Measurements from ENCODE around the gene SDHA. TPM values are rescaled to one million over a fixed set of nuclear protein-coding genes. Genes with fewer than 3 reads are reported as not detected.

Gene SDHA
- total and polyA plus RNA-seq, 9 donors, result 69.6 to 169 (median 103) TPM

- DNase-seq, result peak in 1 of 5 donors; percentile 21
- Histone ChIP-seq H3K27ac (no peak overlapping the region), H3K4me3 (no peak overlapping the region), H3K9me3 (no peaks in the 10 kb centered on the region), H3K4me1 (ENCODE audit: insufficient read depth) (peaks cover 5% of the 10 kb centered on the region), H3K36me3 (no peaks in the 10 kb centered on the region), H3K27me3 (no peaks in the 10 kb centered on the region)
- 83 to 87% (median 84%) methylated on average over 27 to 28 of the region's 28 CpGs for WGBS, 3 donors
- TF ChIP-seq CTCF (IDR thresholded peaks at IDR 0.05), result no peak
- no peak for TF ChIP-seq POLR2A (IDR thresholded peaks at IDR 0.05)
- no peak for TF ChIP-seq EP300 (IDR thresholded peaks at IDR 0.05)
- intact Hi-C loops (cut with DNase I), result loop anchor here in 1 of 4 donors (5.0 kb wide), 1 partner anchor 131 kb away; no protein-coding TSS in a partner anchor
Measured at GRCh38 chr5:186091-187041, 31.8 kb upstream of the SDHA start.

DNA sequence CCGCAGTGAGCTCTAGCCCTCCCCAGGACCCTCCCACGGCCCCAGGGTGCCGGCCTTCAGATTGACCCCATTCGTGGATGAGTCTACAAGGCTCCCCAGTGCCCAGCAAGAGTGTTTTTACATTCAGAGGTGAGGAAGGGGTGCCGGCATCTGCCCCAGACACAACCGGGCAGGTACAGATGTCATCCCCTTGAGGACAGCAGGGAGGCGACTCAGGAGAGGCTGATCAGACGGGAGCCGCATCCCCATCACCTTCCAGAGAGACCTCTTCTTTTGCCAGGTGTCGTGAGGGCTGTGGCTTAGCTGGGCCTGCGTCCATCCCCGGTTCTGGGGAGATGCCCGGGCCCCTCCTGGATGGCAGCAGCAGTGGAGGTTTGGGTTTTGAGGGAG lies 31.1 kb upstream of the SDHA start:
- Histone ChIP-seq H3K4me1 (ENCODE audit: insufficient read depth) (peaks cover 7% of the 10 kb centered on the region), H3K36me3 (no peaks in the 10 kb centered on the region), H3K27ac (no peak overlapping the region), H3K4me3 (no peak overlapping the region), H3K9me3 (no peaks in the 10 kb centered on the region), H3K27me3 (no peaks in the 10 kb centered on the region)
- TF ChIP-seq CTCF (IDR thresholded peaks at IDR 0.05) (no peak), EP300 (IDR thresholded peaks at IDR 0.05) (no peak), POLR2A (IDR thresholded peaks at IDR 0.05) (no peak)
- 77 to 83% (median 83%) methylated on average over 11 to 13 of the region's 13 CpGs for WGBS, 3 donors
- intact Hi-C loops (cut with DNase I), result loop anchor here in 1 of 4 donors (5.0 kb wide), 1 partner anchor 130 kb away; no protein-coding TSS in a partner anchor
- DNase-seq, result no peak

DNA sequence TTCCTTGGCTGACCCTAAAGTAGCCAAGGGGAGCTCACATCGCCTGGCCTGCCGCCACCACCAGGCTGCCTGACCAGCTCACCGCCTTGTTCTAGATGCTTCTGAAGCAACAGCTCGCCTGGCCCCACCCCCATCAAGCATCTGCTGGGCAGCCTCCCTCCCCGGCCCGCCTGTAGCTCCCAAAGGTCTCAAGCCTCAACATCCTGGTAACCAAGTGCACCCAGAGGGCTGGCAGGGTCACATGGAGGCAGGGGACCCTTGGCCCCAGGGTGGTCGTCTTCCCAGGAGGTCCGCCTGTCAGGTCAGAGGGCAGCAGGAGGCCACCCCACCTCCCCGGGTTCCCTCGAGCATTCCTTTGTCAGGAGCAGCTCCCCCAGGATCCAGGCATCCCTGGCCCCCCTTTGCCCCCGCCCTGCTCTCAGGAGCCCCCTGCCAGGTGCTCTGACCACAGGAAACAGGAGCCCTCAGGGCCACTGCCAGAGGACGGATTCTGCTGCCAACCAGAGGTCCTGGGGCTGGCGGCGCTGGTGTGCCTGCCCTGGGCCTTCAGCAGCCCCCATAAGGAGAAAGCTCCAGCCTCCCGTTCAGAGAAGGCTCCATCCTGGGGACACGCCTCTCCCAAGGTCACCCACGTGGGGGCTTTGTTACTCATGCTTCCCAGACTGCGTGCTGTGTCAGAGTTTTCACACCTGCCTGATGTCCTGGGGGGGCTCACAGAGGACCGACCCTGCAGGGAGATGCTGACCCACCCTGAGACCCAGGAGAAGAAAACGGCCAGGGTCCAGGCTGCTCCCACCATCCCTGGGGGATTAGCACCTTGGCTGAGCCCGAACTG lies 30.3 kb upstream of the SDHA start:
- WGBS, 3 donors, result 37 to 41% (median 39%) methylated on average over 21 of the region's 21 CpGs

More for the DNA sequence above, 30.3 kb upstream of the SDHA start:
- DNase-seq, result peak in 4 of 5 donors; percentile 38 to 57 (median 50)
- Histone ChIP-seq H3K36me3 (no peaks in the 10 kb centered on the region), H3K27ac (no peak overlapping the region), H3K4me1 (ENCODE audit: insufficient read depth) (peaks cover 7% of the 10 kb centered on the region), H3K4me3 (no peak overlapping the region), H3K27me3 (no peaks in the 10 kb centered on the region), H3K9me3 (no peaks in the 10 kb centered on the region)
- intact Hi-C loops (cut with DNase I), result loop anchor here in 1 of 4 donors (5.0 kb wide), 1 partner anchor 129 kb away; no protein-coding TSS in a partner anchor
- TF ChIP-seq CTCF (IDR thresholded peaks at IDR 0.05) (no peak), EP300 (IDR thresholded peaks at IDR 0.05) (no peak), POLR2A (IDR thresholded peaks at IDR 0.05) (no peak)
